ENCODE measurements around the gene BNIP2. TPM values are rescaled to one million over a fixed set of nuclear protein-coding genes. Genes with fewer than 3 reads are reported as not detected.
"Not testable (repeated sequence)": the region's sequence is repeated elsewhere in the genome, so short reads cannot be mapped to it uniquely, and the experiment has no call there.

BNIP2 gene
- total RNA-seq, 1 donor from 2014 or later, result 75.3 TPM

DNA sequence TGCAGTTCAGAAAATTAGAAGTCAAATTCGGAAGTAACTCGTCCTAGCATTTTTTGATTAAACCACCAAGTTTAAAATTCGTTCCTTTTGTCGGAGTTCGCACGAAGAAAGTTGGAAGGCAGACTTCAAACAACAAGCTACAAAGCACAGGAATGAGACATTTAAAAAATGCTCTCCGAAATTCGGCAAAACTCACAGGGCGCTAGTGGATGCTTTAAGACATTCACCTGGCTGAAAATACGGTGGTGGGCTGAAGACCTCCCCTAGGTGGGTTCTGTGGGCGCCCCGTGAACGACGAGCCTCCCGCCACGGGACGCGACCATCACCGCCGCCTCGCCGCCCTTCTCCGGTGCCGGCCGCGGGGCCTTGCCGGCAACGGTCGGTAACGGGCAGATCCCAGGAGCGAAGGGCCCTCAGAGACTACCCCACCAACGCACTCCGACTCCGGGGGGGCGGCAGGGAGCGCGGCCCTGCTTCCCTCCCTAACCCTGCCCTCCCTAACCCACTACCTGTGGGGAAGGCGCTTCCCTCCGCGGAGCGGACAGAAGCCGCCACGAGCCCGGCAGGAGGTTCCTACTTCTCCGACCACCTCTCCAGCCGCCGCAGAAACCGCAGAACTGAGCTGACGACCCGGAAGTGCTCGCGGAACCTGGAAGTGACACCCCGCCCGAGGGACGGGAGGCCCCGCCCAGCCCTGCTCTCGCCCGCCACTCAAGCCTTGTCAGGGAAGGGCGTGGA is 32.1 kb downstream of the BNIP2 start, which contains the start of gene GTF2A2:
Gene GTF2A2 (minus strand): TSS at position 619 of the 738 bp plus-strand sequence. CDS start 5,238 bp downstream, outside the sequence.
- Mint-ChIP-seq H3K27me3 (ENCODE audit: unreplicated experiment) (no peaks in the 10 kb centered on the region), H3K9me3 (ENCODE audit: unreplicated experiment) (no peaks in the 10 kb centered on the region), H3K4me3 (ENCODE audit: unreplicated experiment) (no peak within 1 kb of the TSS), H3K27ac (ENCODE audit: unreplicated experiment) (peak within 1 kb of the TSS; percentile 72), H3K36me3 (ENCODE audit: low read depth, unreplicated experiment) (peaks cover 25% of the 10 kb centered on the region), H3K4me1 (ENCODE audit: unreplicated experiment) (no peaks in the 10 kb centered on the region)
- DNase-seq (ENCODE audit: low spot score), result peak; percentile 94
- TF ChIP-seq, protein P1, sequence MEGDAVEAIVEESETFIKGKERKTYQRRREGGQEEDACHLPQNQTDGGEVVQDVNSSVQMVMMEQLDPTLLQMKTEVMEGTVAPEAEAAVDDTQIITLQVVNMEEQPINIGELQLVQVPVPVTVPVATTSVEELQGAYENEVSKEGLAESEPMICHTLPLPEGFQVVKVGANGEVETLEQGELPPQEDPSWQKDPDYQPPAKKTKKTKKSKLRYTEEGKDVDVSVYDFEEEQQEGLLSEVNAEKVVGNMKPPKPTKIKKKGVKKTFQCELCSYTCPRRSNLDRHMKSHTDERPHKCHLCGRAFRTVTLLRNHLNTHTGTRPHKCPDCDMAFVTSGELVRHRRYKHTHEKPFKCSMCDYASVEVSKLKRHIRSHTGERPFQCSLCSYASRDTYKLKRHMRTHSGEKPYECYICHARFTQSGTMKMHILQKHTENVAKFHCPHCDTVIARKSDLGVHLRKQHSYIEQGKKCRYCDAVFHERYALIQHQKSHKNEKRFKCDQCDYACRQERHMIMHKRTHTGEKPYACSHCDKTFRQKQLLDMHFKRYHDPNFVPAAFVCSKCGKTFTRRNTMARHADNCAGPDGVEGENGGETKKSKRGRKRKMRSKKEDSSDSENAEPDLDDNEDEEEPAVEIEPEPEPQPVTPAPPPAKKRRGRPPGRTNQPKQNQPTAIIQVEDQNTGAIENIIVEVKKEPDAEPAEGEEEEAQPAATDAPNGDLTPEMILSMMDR (IDR thresholded peaks at IDR 0.05; ENCODE audit: unreplicated experiment), result peak; percentile 12

DNA sequence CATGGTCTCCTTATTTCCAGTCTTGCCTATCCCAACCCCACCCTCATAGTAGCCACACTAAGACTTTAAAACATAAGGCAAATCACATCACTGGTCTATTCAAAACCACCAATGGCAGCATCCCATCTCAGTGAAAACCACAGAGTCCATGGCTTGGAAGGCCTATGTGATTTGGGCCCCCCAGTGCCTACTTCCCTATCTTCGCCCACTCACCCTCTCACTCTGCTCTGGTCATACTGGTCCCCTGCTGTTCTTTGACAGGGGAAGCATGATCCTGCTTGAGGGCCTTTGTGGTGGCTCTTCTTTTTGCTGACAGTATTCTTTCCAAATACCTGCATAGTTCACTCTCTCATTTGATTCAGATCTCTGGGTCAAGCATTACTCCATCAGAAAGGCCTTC is 35.1 kb downstream of the BNIP2 start:
- no peak overlapping the region for H3K4me3 Mint-ChIP-seq (ENCODE audit: unreplicated experiment)
- peaks cover 19% of the 10 kb centered on the region for H3K36me3 Mint-ChIP-seq (ENCODE audit: low read depth, unreplicated experiment)
- H3K27ac Mint-ChIP-seq (ENCODE audit: unreplicated experiment), result no peak overlapping the region
- TF ChIP-seq, protein P1 (IDR thresholded peaks at IDR 0.05; ENCODE audit: unreplicated experiment), result no peak
- no peaks in the 10 kb centered on the region for H3K9me3 Mint-ChIP-seq (ENCODE audit: unreplicated experiment)
- DNase-seq (ENCODE audit: low spot score), result no peak
- H3K4me1 Mint-ChIP-seq (ENCODE audit: unreplicated experiment), result no peaks in the 10 kb centered on the region
- no peaks in the 10 kb centered on the region for H3K27me3 Mint-ChIP-seq (ENCODE audit: unreplicated experiment)

DNA sequence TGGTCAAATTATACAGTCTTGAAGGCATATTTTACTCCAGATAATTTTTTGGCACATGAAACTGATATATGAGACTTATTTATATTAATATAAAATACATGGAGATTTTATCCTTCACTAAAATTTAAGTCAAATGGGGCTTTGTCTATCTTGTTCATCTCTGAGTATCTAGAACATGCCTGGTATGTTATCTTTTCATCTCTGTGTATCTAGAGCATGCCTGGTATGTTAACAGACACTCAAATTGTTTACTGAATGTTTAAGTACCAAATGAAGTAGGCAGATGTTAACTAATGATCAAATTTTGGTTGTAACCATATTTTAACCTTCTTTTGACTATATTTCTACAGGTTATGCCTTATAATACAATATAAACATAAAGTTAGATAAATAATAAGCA is 39.5 kb downstream of the BNIP2 start:
- DNase-seq (ENCODE audit: low spot score), result no peak
- H3K4me3 Mint-ChIP-seq (ENCODE audit: unreplicated experiment), result no peak overlapping the region
- H3K9me3 Mint-ChIP-seq (ENCODE audit: unreplicated experiment), result no peaks in the 10 kb centered on the region
- peaks cover 19% of the 10 kb centered on the region for H3K36me3 Mint-ChIP-seq (ENCODE audit: low read depth, unreplicated experiment)
- H3K27ac Mint-ChIP-seq (ENCODE audit: unreplicated experiment), result no peak overlapping the region
- H3K27me3 Mint-ChIP-seq (ENCODE audit: unreplicated experiment), result no peaks in the 10 kb centered on the region
- TF ChIP-seq, protein P1 (IDR thresholded peaks at IDR 0.05; ENCODE audit: unreplicated experiment), result no peak
- H3K4me1 Mint-ChIP-seq (ENCODE audit: unreplicated experiment), result no peaks in the 10 kb centered on the region

DNA sequence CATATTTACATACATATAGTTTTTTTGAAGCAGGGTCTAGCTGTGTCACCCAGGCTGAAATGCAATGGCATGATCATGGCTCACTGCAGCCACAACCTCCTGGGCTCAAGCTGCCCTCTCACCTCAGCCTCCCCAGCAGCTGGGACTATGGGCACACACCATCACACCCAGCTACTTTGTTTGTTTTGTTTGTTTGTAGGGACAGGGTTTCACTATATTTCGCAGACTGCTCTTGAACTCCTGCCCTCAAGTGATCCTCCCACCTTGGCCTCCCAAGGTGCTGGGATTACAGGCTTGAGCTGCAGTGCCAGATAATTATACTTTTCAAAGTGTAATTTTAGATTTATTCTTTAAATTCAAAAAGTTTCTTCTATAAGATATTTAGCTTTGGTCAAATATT is 42.0 kb downstream of the BNIP2 start:
- TF ChIP-seq, protein P1 (IDR thresholded peaks at IDR 0.05; ENCODE audit: unreplicated experiment), result no peak
- H3K9me3 Mint-ChIP-seq (ENCODE audit: unreplicated experiment), result no peaks in the 10 kb centered on the region
- no peak for DNase-seq (ENCODE audit: low spot score)
- H3K27ac Mint-ChIP-seq (ENCODE audit: unreplicated experiment), result no peak overlapping the region
- no peak overlapping the region for H3K4me3 Mint-ChIP-seq (ENCODE audit: unreplicated experiment)
- H3K27me3 Mint-ChIP-seq (ENCODE audit: unreplicated experiment), result no peaks in the 10 kb centered on the region
- no peaks in the 10 kb centered on the region for H3K4me1 Mint-ChIP-seq (ENCODE audit: unreplicated experiment)
- peaks cover 9% of the 10 kb centered on the region for H3K36me3 Mint-ChIP-seq (ENCODE audit: low read depth, unreplicated experiment)

DNA sequence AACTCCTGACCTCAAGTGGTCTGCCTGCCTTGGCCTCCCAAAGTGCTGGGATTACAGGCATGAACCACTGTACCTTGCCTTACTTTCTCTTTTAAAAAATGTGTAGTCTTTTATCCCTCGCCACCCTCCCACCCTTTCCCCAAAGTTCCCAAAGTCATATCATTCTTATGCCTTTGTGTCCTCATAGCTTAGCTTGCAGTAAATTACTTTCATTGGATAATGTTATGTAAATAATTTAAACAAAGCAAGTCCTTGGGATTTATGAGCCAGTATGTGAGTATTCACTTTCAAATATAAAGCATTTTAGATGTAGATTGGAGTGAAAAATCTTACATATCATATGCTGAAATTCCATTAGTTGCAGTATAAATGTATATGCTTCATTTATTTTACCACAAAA is 42.8 kb downstream of the BNIP2 start:
- H3K9me3 Mint-ChIP-seq (ENCODE audit: unreplicated experiment), result no peaks in the 10 kb centered on the region
- TF ChIP-seq, protein P1 (IDR thresholded peaks at IDR 0.05; ENCODE audit: unreplicated experiment), result no peak
- DNase-seq (ENCODE audit: low spot score), result no peak
- no peaks in the 10 kb centered on the region for H3K4me1 Mint-ChIP-seq (ENCODE audit: unreplicated experiment)
- H3K27ac Mint-ChIP-seq (ENCODE audit: unreplicated experiment), result no peak overlapping the region
- H3K36me3 Mint-ChIP-seq (ENCODE audit: low read depth, unreplicated experiment), result peaks cover 6% of the 10 kb centered on the region
- H3K27me3 Mint-ChIP-seq (ENCODE audit: unreplicated experiment), result no peaks in the 10 kb centered on the region
- no peak overlapping the region for H3K4me3 Mint-ChIP-seq (ENCODE audit: unreplicated experiment)

DNA sequence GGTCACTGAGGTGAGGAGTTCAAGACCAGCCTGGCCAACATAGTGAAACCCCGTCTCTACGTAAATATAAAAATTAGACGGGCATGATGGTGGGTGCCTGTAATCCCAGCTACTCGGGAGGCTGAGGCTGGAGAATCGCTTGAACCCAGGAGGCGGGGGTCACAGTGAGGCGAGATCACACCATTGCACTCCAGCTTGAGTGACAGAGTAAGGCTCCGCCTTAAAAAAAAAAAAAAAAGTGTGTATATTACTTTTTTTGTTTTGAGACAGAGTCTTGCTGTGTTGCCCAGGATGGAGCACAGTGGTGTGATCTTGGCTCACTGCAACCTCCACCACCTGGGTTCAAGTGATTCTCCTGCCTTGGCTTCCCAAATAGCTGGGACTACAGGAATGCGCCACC is 43.3 kb downstream of the BNIP2 start:
- not testable (repeated sequence) for H3K4me1 Mint-ChIP-seq (ENCODE audit: unreplicated experiment); H3K4me3 Mint-ChIP-seq (ENCODE audit: unreplicated experiment); DNase-seq (ENCODE audit: low spot score); H3K27ac Mint-ChIP-seq (ENCODE audit: unreplicated experiment); H3K27me3 Mint-ChIP-seq (ENCODE audit: unreplicated experiment); H3K9me3 Mint-ChIP-seq (ENCODE audit: unreplicated experiment); H3K36me3 Mint-ChIP-seq (ENCODE audit: low read depth, unreplicated experiment)
